Natural killer cell (primary cell): ENCODE measurements around the gene TBX2. TPM values are rescaled to one million over a fixed set of nuclear protein-coding genes. Genes with fewer than 3 reads are reported as not detected.

Experiments used
- ATAC-seq, 3 donors: fragments of 150-1000 bp in 2 of 3; fragments of 200-7000 bp in 1 of 3; cut with Tn5 transposase; 1 replicate in 1 of 3; 2 replicates in 2 of 3; pipeline ENCODE4 v1.10.0; 2021; ENCODE audit warnings: mild to moderate bottlenecking in 2 of 3, moderate library complexity in 2 of 3
- DNase-seq, 2 donors: peaks; one replicate each; pipeline versions ENCODE4 v3.0.0 to v3.0.0-alpha.2; 2013 to 2021; ENCODE audit warnings: mixed read lengths in 1 of 2
- H3K27ac ChIP-seq: one replicate; pipeline ENCODE4 v1.5.1; 2013; ENCODE audit warnings: mild to moderate bottlenecking, low read length
- H3K27me3 ChIP-seq: one replicate; pipeline ENCODE4 v1.6.1; 2013; ENCODE audit warnings: low read length; ENCODE audit not compliant: control insufficient read depth, insufficient read depth
- H3K36me3 ChIP-seq: one replicate; pipeline ENCODE4 v1.6.1; 2013; ENCODE audit warnings: low read length; ENCODE audit not compliant: control insufficient read depth, insufficient read depth
- H3K4me1 ChIP-seq: one replicate; pipeline ENCODE4 v1.6.1; 2013; ENCODE audit warnings: low read length; ENCODE audit not compliant: control insufficient read depth, insufficient read depth
- H3K4me3 ChIP-seq: one replicate; pipeline ENCODE4 v1.5.1; 2013; ENCODE audit warnings: low read length
- H3K9me3 ChIP-seq: one replicate; pipeline ENCODE4 v1.6.1; 2013; ENCODE audit warnings: low read length; ENCODE audit not compliant: control insufficient read depth, insufficient read depth
- H3K27ac Mint-ChIP-seq, 2 donors: one replicate each; pipeline ENCODE4 v1.8.0; 2022; ENCODE audit warnings: mild to moderate bottlenecking in 2 of 2, mixed read lengths in 2 of 2, moderate library complexity in 1 of 2
- H3K27me3 Mint-ChIP-seq, 2 donors: one replicate each; pipeline ENCODE4 v1.8.0; 2022; ENCODE audit warnings: low read depth in 2 of 2, mixed read lengths in 2 of 2
- H3K36me3 Mint-ChIP-seq: one replicate; pipeline ENCODE4 v1.8.0; 2022; ENCODE audit warnings: mixed read lengths
- H3K4me1 Mint-ChIP-seq, 2 donors: one replicate each; pipeline ENCODE4 v1.8.0; 2022; ENCODE audit warnings: mixed read lengths in 2 of 2
- H3K4me3 Mint-ChIP-seq: one replicate; pipeline ENCODE4 v1.8.0; 2022; ENCODE audit warnings: mild to moderate bottlenecking, moderate library complexity, mixed read lengths
- H3K9me3 Mint-ChIP-seq, 2 donors: one replicate each; pipeline ENCODE4 v1.8.0; 2022; ENCODE audit warnings: mixed read lengths in 2 of 2
- WGBS: methylation state at CpG from one replicate; pipeline ENCODE4 v1.1.7; 2013; ENCODE audit warnings: missing lambda C conversion rate; ENCODE audit not compliant: insufficient coverage; 5-methylcytosine and 5-hydroxymethylcytosine counted together
- intact Hi-C: fragments of 100-400 bp; cut with micrococcal nuclease; formaldehyde crosslinking; loops from one replicate; pipeline ENCODE4 v1.14.2; 2022
- total RNA-seq, 4 donors: library from RNA; stranded (reverse); fragments of 120-200 nt in 1 of 4; gene quantifications; one replicate each; pipeline versions ENCODE4 v1.2.3 to v1.2.4, GENCODE V29; 2013 to 2022
- TF ChIP-seq, protein P1 (sequence below): fragments of 200-600 bp; IDR thresholded peaks from one replicate; pipeline ENCODE4 v1.8.0; 2022; ENCODE audit warnings: antibody characterized with exemption

The TBX2 gene
- total RNA-seq, 3 donors from 2014 or later (not counting 1 experiment from before 2014, with no cell fraction given): 0.09 to 0.23 TPM; not detected in 1

DNA sequence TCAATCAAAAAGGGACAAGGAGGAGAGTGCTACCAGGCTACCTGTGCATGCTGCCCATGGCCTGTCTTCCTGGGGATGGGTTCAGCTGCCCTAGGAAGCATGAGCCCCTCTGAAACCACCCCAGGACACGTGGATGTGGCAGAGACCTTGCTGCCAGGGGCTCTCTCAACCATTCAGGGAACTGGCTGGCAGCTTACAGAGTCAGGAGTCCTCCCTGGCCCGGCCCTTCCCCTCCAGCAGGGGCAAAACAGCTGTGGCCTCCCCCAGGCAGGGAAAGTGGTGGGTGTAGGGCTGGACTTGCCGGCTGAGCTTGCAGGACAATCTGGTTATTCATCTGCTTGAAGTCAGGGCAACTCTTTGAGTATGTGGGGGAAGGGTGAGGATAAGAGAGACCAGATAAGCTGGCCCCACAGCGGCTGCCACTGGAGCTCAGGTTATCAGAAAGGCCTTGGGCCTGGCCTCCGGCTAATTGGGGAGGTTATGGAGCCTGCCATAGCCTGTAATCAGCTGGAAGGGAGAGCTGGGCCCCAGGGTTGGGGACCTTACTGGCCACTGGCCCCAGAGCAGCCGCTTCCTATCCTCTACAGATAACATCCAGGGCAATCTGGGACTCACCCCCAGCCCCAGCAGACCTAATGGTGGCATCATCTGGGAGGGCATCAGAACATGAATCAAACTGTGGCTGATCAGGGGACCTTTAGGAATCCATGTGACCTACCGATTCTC, 5.6 kb upstream of the TBX2 start:
- DNase-seq (no peak), ATAC-seq (no peak)
- no peak overlapping the region for H3K27ac Mint-ChIP-seq
- peaks cover 22% of the 10 kb centered on the region for H3K27me3 ChIP-seq
- H3K9me3 ChIP-seq: no peaks in the 10 kb centered on the region
- TF ChIP-seq, protein P1, sequence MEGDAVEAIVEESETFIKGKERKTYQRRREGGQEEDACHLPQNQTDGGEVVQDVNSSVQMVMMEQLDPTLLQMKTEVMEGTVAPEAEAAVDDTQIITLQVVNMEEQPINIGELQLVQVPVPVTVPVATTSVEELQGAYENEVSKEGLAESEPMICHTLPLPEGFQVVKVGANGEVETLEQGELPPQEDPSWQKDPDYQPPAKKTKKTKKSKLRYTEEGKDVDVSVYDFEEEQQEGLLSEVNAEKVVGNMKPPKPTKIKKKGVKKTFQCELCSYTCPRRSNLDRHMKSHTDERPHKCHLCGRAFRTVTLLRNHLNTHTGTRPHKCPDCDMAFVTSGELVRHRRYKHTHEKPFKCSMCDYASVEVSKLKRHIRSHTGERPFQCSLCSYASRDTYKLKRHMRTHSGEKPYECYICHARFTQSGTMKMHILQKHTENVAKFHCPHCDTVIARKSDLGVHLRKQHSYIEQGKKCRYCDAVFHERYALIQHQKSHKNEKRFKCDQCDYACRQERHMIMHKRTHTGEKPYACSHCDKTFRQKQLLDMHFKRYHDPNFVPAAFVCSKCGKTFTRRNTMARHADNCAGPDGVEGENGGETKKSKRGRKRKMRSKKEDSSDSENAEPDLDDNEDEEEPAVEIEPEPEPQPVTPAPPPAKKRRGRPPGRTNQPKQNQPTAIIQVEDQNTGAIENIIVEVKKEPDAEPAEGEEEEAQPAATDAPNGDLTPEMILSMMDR: no peak
- no peaks in the 10 kb centered on the region for H3K36me3 Mint-ChIP-seq
- peaks cover 5 to 11% of the 10 kb centered on the region in 2 donors for H3K4me1 Mint-ChIP-seq
- peaks cover 18 to 19% of the 10 kb centered on the region in 2 donors for H3K27me3 Mint-ChIP-seq
- WGBS: 92% methylated on average over 7 of the region's 7 CpGs
- no peak overlapping the region for H3K4me3 ChIP-seq
- intact Hi-C loops: loop anchor here (5.0 kb wide), 1 partner anchor 672 kb away; no protein-coding TSS in a partner anchor
- H3K4me1 ChIP-seq: peaks cover 22% of the 10 kb centered on the region
- no peaks in the 10 kb centered on the region for H3K9me3 Mint-ChIP-seq
- no peak overlapping the region for H3K4me3 Mint-ChIP-seq
- H3K27ac ChIP-seq: no peak overlapping the region
- H3K36me3 ChIP-seq: no peaks in the 10 kb centered on the region

DNA sequence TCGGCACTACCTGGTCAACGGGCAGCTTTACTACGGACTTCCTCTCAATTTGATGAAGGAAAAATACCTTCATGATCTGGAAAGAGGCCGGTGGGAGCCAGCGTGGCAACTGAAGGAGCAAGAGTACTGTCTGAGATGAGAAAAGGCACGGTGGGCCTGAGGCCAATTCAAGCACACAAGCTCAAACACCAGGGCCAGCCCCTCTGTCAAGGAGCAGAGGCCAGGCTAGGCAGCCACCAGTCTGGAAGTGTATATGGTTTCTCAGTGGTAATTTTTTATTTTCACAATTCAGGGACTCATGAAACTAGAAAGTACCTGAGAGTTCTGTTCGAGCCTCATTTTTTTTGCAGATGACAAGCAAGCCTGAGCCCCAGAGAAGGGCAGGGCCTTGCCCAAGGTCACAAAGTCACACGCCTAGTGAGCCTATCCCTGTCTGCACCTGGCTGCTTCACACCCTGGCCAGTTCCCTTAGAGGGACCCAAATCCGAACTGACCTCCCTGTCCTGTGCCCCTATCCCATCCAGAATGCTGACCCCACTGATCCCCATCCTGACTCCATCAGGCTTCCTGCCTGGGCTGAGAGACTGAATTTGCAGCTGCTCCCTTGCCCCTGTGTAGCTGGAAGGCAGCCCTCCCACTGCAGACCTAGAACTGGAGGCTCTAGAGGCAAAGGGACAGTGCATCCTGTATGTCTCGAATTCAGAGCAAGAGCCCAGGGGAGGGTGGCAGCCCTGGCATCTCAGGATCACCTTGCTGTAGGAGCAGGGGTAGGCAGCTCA, 4.8 kb upstream of the TBX2 start:
- Histone ChIP-seq H3K4me3 (no peak overlapping the region), H3K4me1 (peaks cover 21% of the 10 kb centered on the region), H3K9me3 (no peaks in the 10 kb centered on the region), H3K27me3 (peaks cover 24% of the 10 kb centered on the region), H3K36me3 (no peaks in the 10 kb centered on the region), H3K27ac (no peak overlapping the region)
- Mint-ChIP-seq H3K27ac (no peak overlapping the region), H3K27me3 (peaks cover 16 to 18% of the 10 kb centered on the region in 2 donors), H3K4me1 (peaks cover 5% of the 10 kb centered on the region in 2 donors), H3K9me3 (no peaks in the 10 kb centered on the region), H3K4me3 (no peak overlapping the region), H3K36me3 (no peaks in the 10 kb centered on the region)
- WGBS: 91% methylated on average over 10 of the region's 10 CpGs
- TF ChIP-seq, protein P1: no peak
- ATAC-seq (no peak), DNase-seq (no peak)
- intact Hi-C loops: loop anchor here (5.0 kb wide), 1 partner anchor 673 kb away; no protein-coding TSS in a partner anchor

DNA sequence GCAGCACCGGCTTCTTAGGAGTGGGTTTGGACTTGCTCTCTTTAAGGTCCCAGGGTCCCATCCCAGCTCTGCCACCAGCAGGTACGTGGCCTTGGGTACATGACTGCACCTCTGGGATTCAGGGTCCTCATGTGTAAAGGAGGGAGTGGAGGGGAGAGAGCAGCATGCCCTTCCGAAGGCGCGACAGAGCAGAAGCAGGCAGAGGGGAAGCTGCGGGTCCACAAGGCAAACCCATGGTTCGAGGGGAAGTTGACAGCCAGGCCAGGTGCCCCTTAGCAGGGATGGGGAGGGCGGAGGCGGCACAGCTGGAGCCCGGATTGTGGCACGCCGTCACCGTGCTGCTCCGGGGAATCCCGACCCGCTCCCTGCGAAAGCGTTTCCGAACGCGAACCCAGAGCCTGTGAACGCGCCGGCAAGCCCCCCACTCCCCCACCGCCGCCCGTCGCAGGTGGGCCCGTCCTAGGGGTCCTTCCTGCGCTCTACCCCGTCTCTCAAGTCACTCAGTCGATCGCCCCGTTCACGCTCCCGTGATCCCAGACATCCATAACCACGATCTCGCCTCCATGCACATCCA, 4.1 kb upstream of the TBX2 start:
- H3K36me3 ChIP-seq: no peaks in the 10 kb centered on the region
- no peak overlapping the region for H3K4me3 ChIP-seq
- H3K27ac ChIP-seq: no peak overlapping the region
- Mint-ChIP-seq H3K4me1 (peaks cover 5% of the 10 kb centered on the region in 2 donors), H3K27ac (no peak overlapping the region), H3K9me3 (no peaks in the 10 kb centered on the region), H3K27me3 (peaks cover 16 to 18% of the 10 kb centered on the region in 2 donors), H3K4me3 (no peak overlapping the region), H3K36me3 (no peaks in the 10 kb centered on the region)
- H3K9me3 ChIP-seq: no peaks in the 10 kb centered on the region
- intact Hi-C loops: no loop called here
- 31% methylated on average over 38 of the region's 38 CpGs for WGBS
- no peak for DNase-seq
- TF ChIP-seq, protein P1: no peak
- peaks cover 22% of the 10 kb centered on the region for H3K4me1 ChIP-seq
- no peak for ATAC-seq
- H3K27me3 ChIP-seq: peaks cover 24% of the 10 kb centered on the region
